H1 (cell line): ENCODE measurements around the gene SOX4. TPM values are rescaled to one million over a fixed set of nuclear protein-coding genes. Genes with fewer than 3 reads are reported as not detected.

ENCODE experiments used
- CTCF ChIA-PET: fragments of 300-600 bp; sonication (Branson Sonifier 250); formaldehyde crosslinking; loops from one replicate; lab custom pipeline; 2021; ENCODE audit not compliant: partially characterized antibody; lab: Charles Lee
- POLR2A ChIA-PET: fragments of 300-600 bp; sonication (Branson Sonifier 250); formaldehyde crosslinking; loops from one replicate; lab custom pipeline; 2021; ENCODE audit warnings: inconsistent platforms; ENCODE audit not compliant: partially characterized antibody; lab: Charles Lee
- DNase-seq, 2 experiments: peaks; one replicate each; pipeline versions ENCODE4 v3.0.0 to v3.0.0-alpha.2; 2010 to 2022; ENCODE audit warnings: low spot score in 2 of 2, low read depth in 1 of 2, mixed read lengths in 1 of 2
- FAIRE-seq: peaks from 2 replicates; lab custom pipeline; 2011; peaks lifted over from hg19 to GRCh38; lab: Jason Lieb, UNC
- H2AFZ ChIP-seq: 2 replicates; pipeline ENCODE4 v1.8.1; 2012; ENCODE audit warnings: low read length, inconsistent platforms
- H2AK5ac ChIP-seq: 2 replicates; pipeline ENCODE4 v1.6.1; 2013; ENCODE audit warnings: low read depth, low read length
- H2BK120ac ChIP-seq: replicated peaks from 2 replicates; pipeline ENCODE3; 2013; ENCODE audit warnings: low read depth, low read length, inconsistent platforms
- H2BK12ac ChIP-seq: 2 replicates; pipeline ENCODE4 v1.6.1; 2013; ENCODE audit warnings: low read depth, low read length
- H2BK15ac ChIP-seq: 2 replicates; pipeline ENCODE4 v1.6.1; 2013; ENCODE audit warnings: low read length
- H2BK20ac ChIP-seq: 2 replicates; pipeline ENCODE4 v1.6.1; 2013; ENCODE audit warnings: low read length
- H2BK5ac ChIP-seq: 2 replicates; pipeline ENCODE4 v1.6.1; 2013; ENCODE audit warnings: low read depth, low read length
- H3K14ac ChIP-seq: 2 replicates; pipeline ENCODE4 v1.6.1; 2013; ENCODE audit warnings: inconsistent platforms; ENCODE audit not compliant: insufficient read length
- H3K18ac ChIP-seq: 2 replicates; pipeline ENCODE4 v1.6.1; 2013; ENCODE audit warnings: low read length; ENCODE audit errors: extremely low read depth
- H3K23ac ChIP-seq: 2 replicates; pipeline ENCODE4 v1.6.1; 2013; ENCODE audit warnings: inconsistent platforms; ENCODE audit not compliant: insufficient read length
- H3K23me2 ChIP-seq: 2 replicates; pipeline ENCODE4 v1.6.1; 2013; ENCODE audit warnings: low read depth, low read length
- H3K27ac ChIP-seq: 2 replicates; pipeline ENCODE4 v1.6.1; 2011; ENCODE audit warnings: low read depth, low read length, inconsistent platforms
- H3K27me3 ChIP-seq, 4 experiments: replicated peaks in 1 of 4; 1 replicate in 1 of 4; 2 replicates in 3 of 4; pipeline versions ENCODE4 v1.6.1 to v1.8.1; 2011 to 2013; ENCODE audit warnings: low read length in 3 of 4, mild to moderate bottlenecking in 3 of 4, inconsistent platforms in 2 of 4, mixed read lengths in 2 of 4, moderate library complexity in 1 of 4; ENCODE audit not compliant: control insufficient read depth in 3 of 4, insufficient read depth in 3 of 4; ENCODE audit errors: extremely low read depth in 1 of 4
- H3K36me3 ChIP-seq, 4 experiments: 2 replicates each; pipeline versions ENCODE4 v1.6.1 to v1.8.1; 2011 to 2013; ENCODE audit warnings: mild to moderate bottlenecking in 4 of 4, low read length in 3 of 4, moderate library complexity in 2 of 4, control low read depth in 1 of 4, inconsistent platforms in 1 of 4; ENCODE audit not compliant: insufficient read depth in 4 of 4, control insufficient read depth in 2 of 4
- H3K4ac ChIP-seq: replicated peaks from 2 replicates; pipeline ENCODE3; 2013; ENCODE audit warnings: low read length, low read depth, mixed read lengths, inconsistent platforms; ENCODE audit not compliant: insufficient read length
- H3K4me1 ChIP-seq, 4 experiments: replicated peaks in 1 of 4; 1 replicate in 1 of 4; 2 replicates in 3 of 4; pipeline versions ENCODE4 v1.6.1 to v1.8.1; 2011 to 2013; ENCODE audit warnings: low read length in 3 of 4, inconsistent platforms in 2 of 4, mixed read lengths in 1 of 4; ENCODE audit not compliant: insufficient read depth in 4 of 4, control insufficient read depth in 3 of 4
- H3K4me2 ChIP-seq, 2 experiments: 2 replicates each; pipeline versions ENCODE4 v1.6.1 to v1.8.1; 2011 to 2013; ENCODE audit warnings: low read depth in 2 of 2, low read length in 2 of 2, control low read depth in 1 of 2, inconsistent platforms in 1 of 2, mild to moderate bottlenecking in 1 of 2; ENCODE audit not compliant: insufficient read depth in 1 of 2
- H3K4me3 ChIP-seq, 4 experiments: fragments of 200-600, 300-600 bp in 1 of 4; sonication (generic), shearing (Covaris generic), sonication (Bioruptor Twin) in 1 of 4; 2 replicates each; pipeline versions ENCODE4 v1.5.1 to v1.8.1; 2011 to 2016; ENCODE audit warnings: low read length in 4 of 4, low read depth in 3 of 4, control low read depth in 2 of 4, inconsistent platforms in 2 of 4, mild to moderate bottlenecking in 2 of 4, mixed read lengths in 1 of 4, moderate library complexity in 1 of 4; ENCODE audit not compliant: insufficient read depth in 2 of 4; ENCODE audit errors: extremely low read depth in 1 of 4
- H3K56ac ChIP-seq: replicated peaks from 2 replicates; pipeline ENCODE3; 2013; ENCODE audit warnings: low read depth, mild to moderate bottlenecking, mixed read lengths, low read length, inconsistent platforms; ENCODE audit not compliant: insufficient read length
- H3K79me1 ChIP-seq: 2 replicates; pipeline ENCODE4 v1.6.1; 2013; ENCODE audit warnings: low read depth, low read length, control low read depth
- H3K79me2 ChIP-seq, 2 experiments: 2 replicates each; pipeline versions ENCODE4 v1.6.1 to v1.8.1; 2012 to 2013; ENCODE audit warnings: low read length in 2 of 2, mild to moderate bottlenecking in 2 of 2, inconsistent platforms in 1 of 2; ENCODE audit not compliant: insufficient read depth in 2 of 2, control insufficient read depth in 1 of 2
- H3K9ac ChIP-seq, 4 experiments: replicated peaks in 1 of 4; 1 replicate in 1 of 4; 2 replicates in 3 of 4; pipeline versions ENCODE4 v1.6.1 to v1.8.1; 2011 to 2013; ENCODE audit warnings: low read depth in 3 of 4, low read length in 3 of 4, control low read depth in 2 of 4, mild to moderate bottlenecking in 2 of 4, moderate library complexity in 2 of 4, inconsistent platforms in 1 of 4; ENCODE audit errors: extremely low read depth in 1 of 4
- H3K9me3 ChIP-seq, 2 experiments: 2 replicates each; pipeline versions ENCODE4 v1.6.1 to v1.8.1; 2012 to 2013; ENCODE audit warnings: mild to moderate bottlenecking in 2 of 2, moderate library complexity in 2 of 2, control low read depth in 1 of 2, inconsistent platforms in 1 of 2, low read depth in 1 of 2, low read length in 1 of 2, mixed read lengths in 1 of 2; ENCODE audit not compliant: insufficient read depth in 2 of 2
- H4K20me1 ChIP-seq, 2 experiments: replicated peaks in 1 of 2; 2 replicates each; pipeline versions ENCODE3 to v1.8.1; 2011 to 2013; ENCODE audit warnings: inconsistent platforms in 2 of 2, low read length in 2 of 2, mild to moderate bottlenecking in 1 of 2; ENCODE audit not compliant: insufficient read depth in 2 of 2, control insufficient read depth in 1 of 2
- H4K5ac ChIP-seq: 2 replicates; pipeline ENCODE4 v1.6.1; 2013; ENCODE audit warnings: low read length, low read depth, mixed read lengths, inconsistent platforms; ENCODE audit not compliant: insufficient read length
- H4K8ac ChIP-seq: 2 replicates; pipeline ENCODE4 v1.8.0; 2013; ENCODE audit warnings: mild to moderate bottlenecking, moderate library complexity, low read length, inconsistent platforms; ENCODE audit not compliant: insufficient read depth; ENCODE audit errors: extremely low read depth
- H4K91ac ChIP-seq: replicated peaks from 2 replicates; pipeline ENCODE3; 2013; ENCODE audit warnings: low read length, mixed read lengths, inconsistent platforms; ENCODE audit not compliant: insufficient read length
- CBX5 ChIP-seq: fragments of 300-800, 300-1000 bp; sonication (generic); IDR thresholded peaks from 2 replicates; pipeline ENCODE4 v1.7.1; 2016; ENCODE audit warnings: antibody characterized with exemption, low read length, low read depth
- EGR1 ChIP-seq: IDR thresholded peaks from 2 replicates; pipeline ENCODE4 v1.6.1; 2011; ENCODE audit warnings: low read depth, low read length, borderline replicate concordance
- MAFK ChIP-seq: IDR thresholded peaks from 2 replicates; pipeline ENCODE4 v1.6.1; 2012; ENCODE audit warnings: low read depth, mild to moderate bottlenecking, improper control_type of control experiment, low read length
- PHF8 ChIP-seq: fragments of 200-600 bp; sonication (generic); conservative IDR thresholded peaks from 2 replicates; pipeline ENCODE4 v1.7.1; 2012; ENCODE audit warnings: low read depth, mild to moderate bottlenecking, inconsistent platforms, low read length, moderate library complexity
- RXRA ChIP-seq: IDR thresholded peaks from 2 replicates; pipeline ENCODE4 v1.6.1; 2011; ENCODE audit warnings: low read depth, mild to moderate bottlenecking, low read length, moderate library complexity; ENCODE audit not compliant: insufficient read depth
- USF2 ChIP-seq: IDR thresholded peaks from 2 replicates; pipeline ENCODE4 v1.6.1; 2011; ENCODE audit warnings: low read length, improper control_type of control experiment
- WGBS, 2 experiments: shearing (Covaris generic) in 1 of 2; methylation state at CpG; one replicate each; pipeline versions ENCODE4 v1.1.6 to v1.1.7; 2013 to 2015; ENCODE audit warnings: low lambda C conversion rate in 2 of 2, mixed read lengths in 2 of 2, inconsistent platforms in 1 of 2, low coverage in 1 of 2, missing lambda C conversion rate in 1 of 2; ENCODE audit not compliant: insufficient replicate concordance in 2 of 2, insufficient coverage in 1 of 2, insufficient read length in 1 of 2; ENCODE audit errors: extremely low coverage in 1 of 2, missing lambda C conversion rate in 1 of 2; 5-methylcytosine and 5-hydroxymethylcytosine counted together
- polyA plus RNA-seq, 7 experiments: library from polyadenylated mRNA; depleted of rRNA in 3 of 7; stranded (reverse) in 5 of 7; unstranded in 2 of 7; fragments of >200 nt in 5 of 7; fragments of 200-250 nt in 2 of 7; gene quantifications; 1 replicate in 5 of 7; 2 replicates in 1 of 7; 4 replicates in 1 of 7; pipeline versions ENCODE4 v1.2.1 to v1.2.3, GENCODE V29; 2011 to 2013; ENCODE audit warnings: missing spikeins in 2 of 7, mixed read lengths in 2 of 7
- total RNA-seq: library from RNA; stranded (reverse); fragmentation: NEBNext Ultra II Directional; extraction: Animal tissue kit (Norgen Biotek cat#: 25700); gene quantifications from 2 replicates; pipeline ENCODE4 v1.2.1, GENCODE V29; 2021

The SOX4 gene
- total and polyA plus RNA-seq, 2 of the 8 experiments (the other 6 are each of a cell fraction or from before 2014, with no cell fraction given) = 14.1 to 169 TPM

DNA sequence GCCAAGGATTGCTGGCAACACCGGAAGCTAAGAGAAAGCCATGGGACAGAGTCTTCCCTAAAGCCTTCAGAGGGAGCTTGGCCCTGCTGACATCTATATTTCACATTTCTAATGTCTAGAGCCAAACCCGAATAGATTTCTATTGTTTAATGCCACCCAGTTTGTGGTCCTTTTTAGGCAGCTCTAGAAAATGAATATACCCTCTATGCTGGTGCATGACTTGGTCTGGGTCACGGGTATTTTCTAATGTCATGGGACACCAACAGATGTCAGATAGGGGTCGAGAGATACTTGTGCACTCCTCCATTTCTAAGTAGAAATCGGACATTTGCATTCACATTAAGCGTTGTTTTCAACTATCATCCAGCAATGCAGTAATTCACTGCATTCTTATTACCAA lies 37.0 kb upstream of the SOX4 start:
- Histone ChIP-seq H4K8ac (no peak overlapping the region), H3K79me1 (no peaks in the 10 kb centered on the region), H2AFZ (no peak overlapping the region), H3K4me3 (no peak overlapping the region), H3K4me1 (no peaks in the 10 kb centered on the region; a peak in 1 of 7 replicates), H2BK120ac (no peak overlapping the region), H3K18ac (no peak overlapping the region; the same call in 1 of the 2 replicates), H3K9me3 (peaks cover 0 to 7% of the 10 kb centered on the region in 2 experiments; a peak in 1 of 4 replicates), H3K56ac (no peak overlapping the region), H2BK5ac (no peak overlapping the region), H4K91ac (no peak overlapping the region), H4K20me1 (no peaks in the 10 kb centered on the region), H3K14ac (no peak overlapping the region), H3K27me3 (no peaks in the 10 kb centered on the region), H3K27ac (no peak overlapping the region), H3K23ac (no peak overlapping the region), H3K36me3 (no peaks in the 10 kb centered on the region), H4K5ac (no peak overlapping the region), H3K4me2 (no peak overlapping the region), H3K4ac (no peak overlapping the region), H3K23me2 (no peaks in the 10 kb centered on the region), H2BK20ac (no peak overlapping the region), H3K79me2 (no peaks in the 10 kb centered on the region), H3K9ac (no peak overlapping the region), H2AK5ac (no peak overlapping the region), H2BK15ac (no peak overlapping the region), H2BK12ac (no peak overlapping the region)
- ChIA-PET POLR2A (no interaction called here), CTCF (interaction anchor here (0.6 kb wide), 1 partner anchor 767 kb away, joined by 3 read pairs; no protein-coding TSS in a partner anchor)
- TF ChIP-seq USF2 = no peak
- TF ChIP-seq EGR1 = no peak
- TF ChIP-seq CBX5 = no peak
- TF ChIP-seq RXRA = no peak
- no peak for TF ChIP-seq MAFK
- TF ChIP-seq PHF8 = no peak
- FAIRE-seq (no peak), DNase-seq (no peak)
- WGBS, 2 experiments = 93% methylated on average over 6 of the region's 6 CpGs; no CpG with 5 or more reads in 1 of the 2 experiments
